Kidney (tissue), 14 donors: ENCODE data around the gene PALB2. TPM values are rescaled to one million over a fixed set of nuclear protein-coding genes. Genes with fewer than 3 reads are reported as not detected.

Experiments used
- DNase-seq, 5 donors: peaks; one replicate each; pipeline ENCODE4 v3.0.0-alpha.2; 2013 to 2020
- FAIRE-seq: peaks from 2 replicates; lab custom pipeline; 2012; peaks lifted over from hg19 to GRCh38; lab: Jason Lieb, UNC
- H3K27ac ChIP-seq, 2 donors: one replicate each; pipeline ENCODE4 v1.7.0; 2013; ENCODE audit warnings: low read depth in 2 of 2, low read length in 2 of 2, inconsistent platforms in 1 of 2
- H3K27me3 ChIP-seq: one replicate; pipeline ENCODE4 v1.7.1; 2013; ENCODE audit warnings: low read length, inconsistent platforms; ENCODE audit not compliant: control insufficient read depth, insufficient read depth
- H3K36me3 ChIP-seq, 3 donors: one replicate each; pipeline versions ENCODE4 v1.7.0 to v1.7.1; 2013; ENCODE audit warnings: low read length in 3 of 3, control low read depth in 1 of 3, inconsistent platforms in 1 of 3; ENCODE audit not compliant: insufficient read depth in 3 of 3, control insufficient read depth in 2 of 3
- H3K4me1 ChIP-seq, 3 donors: one replicate each; pipeline versions ENCODE4 v1.7.0 to v1.7.1; 2013; ENCODE audit warnings: low read length in 3 of 3, inconsistent platforms in 1 of 3, low read depth in 1 of 3; ENCODE audit not compliant: control insufficient read depth in 2 of 3, insufficient read depth in 2 of 3
- H3K4me3 ChIP-seq, 3 donors: one replicate each; pipeline versions ENCODE4 v1.7.0 to v1.8.1; 2013; ENCODE audit warnings: low read length in 3 of 3, control low read depth in 1 of 3, inconsistent platforms in 1 of 3
- H3K9ac ChIP-seq, 3 donors: one replicate each; pipeline versions ENCODE4 v1.7.0 to v1.7.1; 2013; ENCODE audit warnings: low read length in 3 of 3, control low read depth in 1 of 3, inconsistent platforms in 1 of 3
- H3K9me3 ChIP-seq, 3 donors: one replicate each; pipeline versions ENCODE4 v1.7.0 to v1.7.1; 2013; ENCODE audit warnings: low read length in 3 of 3, control low read depth in 1 of 3, inconsistent platforms in 1 of 3; ENCODE audit not compliant: control insufficient read depth in 2 of 3, insufficient read depth in 1 of 3
- intact Hi-C: fragments of 100-400 bp; cut with DNase I; formaldehyde crosslinking; loops from one replicate; pipeline ENCODE4 v1.11.1; 2022
- polyA plus RNA-seq: library from polyadenylated mRNA; stranded (reverse); fragments of 350-450 nt; fragmentation: Illumina TruSeq; extraction: RNeasy Lipid Tissue Mini Kit (QIAGEN cat#74804); gene quantifications from one replicate; pipeline ENCODE4 v1.2.3, GENCODE V29; 2014; ENCODE audit warnings: low read depth, low replicate concordance; ENCODE audit not compliant: insufficient read depth
- total RNA-seq: library from RNA; stranded (reverse); fragmentation: NEBNext Ultra II Directional; extraction: Animal tissue kit (Norgen Biotek cat#: 25700); gene quantifications from one replicate; pipeline ENCODE4 v1.2.1, GENCODE V29; 2021
- TF ChIP-seq, protein P1 (sequence below): IDR thresholded peaks from 3 replicates; pipeline ENCODE4 v1.5.1; 2012; ENCODE audit warnings: mild to moderate bottlenecking, moderate library complexity, borderline replicate concordance; ENCODE audit not compliant: insufficient read depth; ENCODE audit errors: extremely low read depth
- donor health status: control.
- donor health status: control.
- donor health status: control.
- donor health status: control.
- donor health status: control.
- donor health status: DM: yes; HTN: yes; CAD: no.
- donor health status: Normal renal cell carcinoma (clear cell type).

Gene PALB2
- total and polyA plus RNA-seq, 2 donors from 2014 or later = 5.7 to 11.7 TPM

DNA sequence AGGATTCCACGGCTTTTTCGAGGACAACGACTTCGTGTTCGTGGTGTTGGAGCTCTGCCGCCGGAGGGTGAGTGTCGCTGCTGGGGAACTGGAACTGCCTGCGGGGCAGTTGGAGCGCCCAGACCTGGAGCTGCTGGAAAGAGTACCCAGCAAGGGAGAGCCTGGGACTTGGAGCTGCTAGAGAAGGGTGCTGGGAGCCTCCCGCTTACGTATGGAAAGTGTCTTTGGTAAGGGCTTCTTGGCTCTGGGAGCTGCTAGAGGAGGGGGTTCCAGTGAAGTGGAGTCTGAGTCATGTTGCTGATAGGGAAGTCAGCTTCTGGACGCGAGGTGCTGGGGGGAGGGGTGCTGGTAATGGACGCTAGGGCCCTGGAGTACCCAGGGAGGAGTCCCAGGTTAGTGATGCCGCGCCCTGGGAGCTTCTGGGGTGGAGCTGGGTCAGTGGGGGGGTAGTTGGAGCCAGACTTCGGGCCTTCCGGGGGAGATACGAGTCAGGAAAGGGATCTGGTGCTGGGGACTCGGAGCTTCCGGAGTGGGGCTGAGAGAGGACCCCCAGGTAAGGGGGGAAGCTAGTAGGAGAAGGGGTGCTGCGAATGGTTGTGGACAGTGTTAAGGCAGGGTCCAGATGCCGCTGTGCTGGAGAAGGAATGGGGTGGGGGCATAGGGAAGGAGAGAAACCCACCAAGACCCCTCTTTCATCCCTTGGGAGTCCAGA lies 38.3 kb upstream of the PALB2 start:
- peaks cover 0 to 7% (median 0%) of the 10 kb centered on the region in 3 donors for H3K4me1 ChIP-seq
- TF ChIP-seq, protein P1, sequence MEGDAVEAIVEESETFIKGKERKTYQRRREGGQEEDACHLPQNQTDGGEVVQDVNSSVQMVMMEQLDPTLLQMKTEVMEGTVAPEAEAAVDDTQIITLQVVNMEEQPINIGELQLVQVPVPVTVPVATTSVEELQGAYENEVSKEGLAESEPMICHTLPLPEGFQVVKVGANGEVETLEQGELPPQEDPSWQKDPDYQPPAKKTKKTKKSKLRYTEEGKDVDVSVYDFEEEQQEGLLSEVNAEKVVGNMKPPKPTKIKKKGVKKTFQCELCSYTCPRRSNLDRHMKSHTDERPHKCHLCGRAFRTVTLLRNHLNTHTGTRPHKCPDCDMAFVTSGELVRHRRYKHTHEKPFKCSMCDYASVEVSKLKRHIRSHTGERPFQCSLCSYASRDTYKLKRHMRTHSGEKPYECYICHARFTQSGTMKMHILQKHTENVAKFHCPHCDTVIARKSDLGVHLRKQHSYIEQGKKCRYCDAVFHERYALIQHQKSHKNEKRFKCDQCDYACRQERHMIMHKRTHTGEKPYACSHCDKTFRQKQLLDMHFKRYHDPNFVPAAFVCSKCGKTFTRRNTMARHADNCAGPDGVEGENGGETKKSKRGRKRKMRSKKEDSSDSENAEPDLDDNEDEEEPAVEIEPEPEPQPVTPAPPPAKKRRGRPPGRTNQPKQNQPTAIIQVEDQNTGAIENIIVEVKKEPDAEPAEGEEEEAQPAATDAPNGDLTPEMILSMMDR = no peak
- H3K9me3 ChIP-seq = no peaks in the 10 kb centered on the region
- peaks cover 5 to 18% (median 5%) of the 10 kb centered on the region in 3 donors for H3K36me3 ChIP-seq
- H3K4me3 ChIP-seq = peak overlapping the region in 2 of 3 donors; percentile 55 to 62
- peak overlapping the region in 1 of 3 donors; percentile 40 for H3K9ac ChIP-seq
- H3K27ac ChIP-seq = no peak overlapping the region
- intact Hi-C loops = no loop called here
- peak in 4 of 5 donors; percentile 25 to 65 (median 40) for DNase-seq
- FAIRE-seq = no peak
- H3K27me3 ChIP-seq = no peaks in the 10 kb centered on the region

DNA sequence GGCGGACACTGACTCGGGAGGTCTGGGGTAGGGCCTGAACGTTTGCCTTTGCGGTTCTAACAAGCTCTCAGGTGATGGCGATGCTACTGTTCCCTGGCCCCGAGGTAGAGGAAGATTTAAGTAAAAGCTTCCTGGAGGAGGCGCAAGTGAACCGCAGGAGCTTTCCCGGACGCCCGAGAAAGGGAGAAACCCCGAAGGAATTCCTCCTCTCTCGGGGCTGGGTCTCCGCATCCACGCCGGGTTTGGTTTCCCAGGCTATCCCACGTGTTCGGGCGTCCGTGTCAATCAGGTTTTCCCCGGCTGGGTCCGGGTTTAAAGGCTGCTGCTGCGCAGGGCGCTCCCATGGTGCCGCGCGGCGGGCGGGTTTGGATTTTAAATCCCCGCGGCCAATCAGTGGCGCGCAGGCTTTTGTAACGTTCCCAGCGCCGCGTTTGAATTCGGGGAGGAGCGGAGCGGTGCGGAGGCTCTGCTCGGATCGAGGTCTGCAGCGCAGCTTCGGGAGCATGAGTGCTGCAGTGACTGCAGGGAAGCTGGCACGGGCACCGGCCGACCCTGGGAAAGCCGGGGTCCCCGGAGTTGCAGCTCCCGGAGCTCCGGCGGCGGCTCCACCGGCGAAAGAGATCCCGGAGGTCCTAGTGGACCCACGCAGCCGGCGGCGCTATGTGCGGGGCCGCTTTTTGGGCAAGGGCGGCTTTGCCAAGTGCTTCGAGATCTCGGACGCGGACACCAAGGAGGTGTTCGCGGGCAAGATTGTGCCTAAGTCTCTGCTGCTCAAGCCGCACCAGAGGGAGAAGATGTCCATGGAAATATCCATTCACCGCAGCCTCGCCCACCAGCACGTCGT lies 37.5 kb upstream of the PALB2 start, which contains the start of gene PLK1:
Gene PLK1, plus strand, starts transcription at position 460 of the 844 bp plus-strand sequence. Its CDS starts 44 bp downstream, at position 504.
- no peaks in the 10 kb centered on the region for H3K27me3 ChIP-seq
- peaks cover 5 to 17% (median 5%) of the 10 kb centered on the region in 3 donors for H3K36me3 ChIP-seq
- intact Hi-C loops = no loop called here
- peak; percentile 86 to 96 (median 91) for DNase-seq
- FAIRE-seq = no peak
- H3K4me1 ChIP-seq = peaks cover 0 to 7% (median 0%) of the 10 kb centered on the region in 3 donors
- TF ChIP-seq, protein P1 = no peak
- H3K9me3 ChIP-seq = no peaks in the 10 kb centered on the region
- peak within 1 kb of the TSS; percentile 28 to 62 (median 55) for H3K4me3 ChIP-seq
- no peak within 1 kb of the TSS for H3K27ac ChIP-seq
- H3K9ac ChIP-seq = peak within 1 kb of the TSS in 1 of 3 donors; percentile 40

DNA sequence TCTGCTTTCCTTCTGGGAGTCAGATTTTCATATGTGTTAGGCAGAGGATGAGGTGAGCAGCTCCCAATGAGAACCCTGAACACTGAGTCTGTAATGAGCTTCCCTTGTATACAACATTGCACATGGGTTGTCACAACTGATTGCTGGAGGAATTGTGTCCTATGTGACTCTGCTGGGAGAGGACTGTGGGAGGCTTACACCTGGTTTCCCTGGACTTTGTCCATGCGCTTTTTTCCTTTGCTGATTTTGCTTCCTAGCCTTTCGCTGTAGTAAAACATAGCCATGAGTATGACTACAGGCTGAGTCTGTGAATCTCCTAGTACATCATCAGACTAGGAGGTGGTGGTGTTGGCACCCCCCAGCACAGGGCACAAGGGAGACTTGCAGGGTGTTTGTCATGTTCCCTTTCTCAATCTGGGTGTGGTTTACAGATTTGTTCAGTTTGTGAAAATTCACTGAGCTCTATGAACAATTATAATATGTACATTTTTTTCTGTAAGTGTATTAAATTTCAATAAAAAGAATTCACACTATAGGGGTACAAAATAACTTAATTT lies 35.9 kb upstream of the PALB2 start:
- Histone ChIP-seq H3K9me3 (no peaks in the 10 kb centered on the region), H3K4me1 (peaks cover 0 to 7% (median 0%) of the 10 kb centered on the region in 3 donors), H3K9ac (no peak overlapping the region), H3K4me3 (no peak overlapping the region), H3K36me3 (peaks cover 0 to 15% (median 4%) of the 10 kb centered on the region in 3 donors), H3K27me3 (no peaks in the 10 kb centered on the region), H3K27ac (no peak overlapping the region)
- FAIRE-seq (no peak), DNase-seq (no peak)
- TF ChIP-seq, protein P1 = no peak
- intact Hi-C loops = no loop called here
